Measurements from ENCODE around the gene IPO13.

IPO13 gene

DNA sequence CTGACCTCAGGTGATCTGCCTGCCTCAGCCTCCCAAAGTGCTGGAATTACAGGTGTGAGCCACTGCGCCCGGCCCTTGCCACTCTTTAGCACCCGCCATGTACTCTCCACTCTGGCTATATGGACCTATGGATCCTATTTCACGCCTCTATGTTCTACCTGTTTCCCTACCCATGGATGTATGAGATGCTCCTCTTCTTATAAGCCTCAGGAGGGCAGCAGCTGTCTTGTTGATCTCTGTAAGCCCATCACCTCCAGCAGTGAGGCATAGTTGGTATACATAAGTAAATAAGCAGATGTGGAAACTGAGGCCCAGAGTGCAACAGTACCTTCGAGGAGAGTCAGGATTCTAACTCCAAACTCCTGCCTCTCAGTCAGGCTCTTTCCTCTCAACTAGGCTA, 37.9 kb upstream of the IPO13 start:
- peaks cover 8% of the 10 kb centered on the region for H3K4me1 ChIP-seq (ENCODE audit: low read depth, poor library complexity, severe bottlenecking)
- no peaks in the 10 kb centered on the region for H3K36me3 ChIP-seq (ENCODE audit: insufficient read depth)
- H4K20me1 ChIP-seq (ENCODE audit: insufficient read depth): no peaks in the 10 kb centered on the region
- H3K27me3 ChIP-seq (ENCODE audit: insufficient read depth, low read depth): no peaks in the 10 kb centered on the region
- H3K9ac ChIP-seq: no peak overlapping the region
- no peaks in the 10 kb centered on the region for H3K79me2 ChIP-seq (ENCODE audit: insufficient read depth, low read depth)
- no peak overlapping the region for H3K27ac ChIP-seq
- H3K4me2 ChIP-seq: no peak overlapping the region
- no peak overlapping the region for H2AFZ ChIP-seq (ENCODE audit: low read depth)
- no peak overlapping the region for H3K4me3 ChIP-seq (IDR thresholded peaks at IDR 0.05; ENCODE audit: insufficient read depth, low read depth, low read length)
- TF ChIP-seq, protein P1, sequence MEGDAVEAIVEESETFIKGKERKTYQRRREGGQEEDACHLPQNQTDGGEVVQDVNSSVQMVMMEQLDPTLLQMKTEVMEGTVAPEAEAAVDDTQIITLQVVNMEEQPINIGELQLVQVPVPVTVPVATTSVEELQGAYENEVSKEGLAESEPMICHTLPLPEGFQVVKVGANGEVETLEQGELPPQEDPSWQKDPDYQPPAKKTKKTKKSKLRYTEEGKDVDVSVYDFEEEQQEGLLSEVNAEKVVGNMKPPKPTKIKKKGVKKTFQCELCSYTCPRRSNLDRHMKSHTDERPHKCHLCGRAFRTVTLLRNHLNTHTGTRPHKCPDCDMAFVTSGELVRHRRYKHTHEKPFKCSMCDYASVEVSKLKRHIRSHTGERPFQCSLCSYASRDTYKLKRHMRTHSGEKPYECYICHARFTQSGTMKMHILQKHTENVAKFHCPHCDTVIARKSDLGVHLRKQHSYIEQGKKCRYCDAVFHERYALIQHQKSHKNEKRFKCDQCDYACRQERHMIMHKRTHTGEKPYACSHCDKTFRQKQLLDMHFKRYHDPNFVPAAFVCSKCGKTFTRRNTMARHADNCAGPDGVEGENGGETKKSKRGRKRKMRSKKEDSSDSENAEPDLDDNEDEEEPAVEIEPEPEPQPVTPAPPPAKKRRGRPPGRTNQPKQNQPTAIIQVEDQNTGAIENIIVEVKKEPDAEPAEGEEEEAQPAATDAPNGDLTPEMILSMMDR (conservative IDR thresholded peaks at IDR 0.05; ENCODE audit: low read depth, low read length): no peak

DNA sequence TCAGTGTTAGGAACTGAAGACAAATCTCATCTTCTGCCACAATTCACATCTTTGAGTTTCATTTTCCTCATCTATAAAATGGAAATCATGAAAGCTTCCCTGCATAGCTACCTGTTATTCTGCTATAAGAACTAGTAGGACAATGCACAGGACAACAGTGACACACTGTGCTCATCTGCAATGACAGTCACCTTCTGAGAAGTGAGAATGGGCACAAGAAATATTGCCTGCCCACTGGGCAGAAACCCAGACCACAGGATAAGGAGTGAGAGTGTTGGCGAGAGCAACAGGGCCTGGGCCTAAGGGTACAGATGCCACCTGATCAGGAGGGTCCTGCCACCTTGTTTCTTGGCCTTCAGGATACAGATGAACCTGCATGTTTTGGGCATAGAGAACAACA, 36.4 kb upstream of the IPO13 start:
- Histone ChIP-seq H2AFZ (ENCODE audit: low read depth) (no peak overlapping the region), H3K4me3 (IDR thresholded peaks at IDR 0.05; ENCODE audit: insufficient read depth, low read depth, low read length) (no peak overlapping the region), H3K27me3 (ENCODE audit: insufficient read depth, low read depth) (no peaks in the 10 kb centered on the region), H3K79me2 (ENCODE audit: insufficient read depth, low read depth) (no peaks in the 10 kb centered on the region), H4K20me1 (ENCODE audit: insufficient read depth) (no peaks in the 10 kb centered on the region), H3K4me1 (ENCODE audit: low read depth, poor library complexity, severe bottlenecking) (peaks cover 8% of the 10 kb centered on the region), H3K9ac (no peak overlapping the region), H3K36me3 (ENCODE audit: insufficient read depth) (no peaks in the 10 kb centered on the region), H3K27ac (no peak overlapping the region), H3K4me2 (no peak overlapping the region)
- TF ChIP-seq, protein P1 (conservative IDR thresholded peaks at IDR 0.05; ENCODE audit: low read depth, low read length): no peak

DNA sequence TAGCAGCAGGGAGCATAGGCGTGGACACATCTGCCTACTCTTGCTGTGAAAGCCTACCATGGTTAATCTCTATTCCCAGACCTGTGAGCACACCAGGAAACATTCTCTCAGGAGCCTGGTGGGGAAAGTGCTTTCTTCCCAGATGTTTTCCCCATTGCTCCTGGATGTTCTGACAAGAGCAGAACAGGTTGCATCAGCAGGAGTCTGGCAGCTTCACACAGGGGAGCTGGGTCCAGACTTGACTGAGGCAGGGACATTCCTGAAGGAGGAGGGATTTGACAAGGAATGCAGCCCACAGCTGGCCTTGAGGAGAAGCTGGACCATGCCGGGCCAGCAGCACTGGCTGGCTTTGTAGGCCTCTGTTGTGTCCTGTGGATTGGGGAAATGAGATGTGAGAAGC, 34.1 kb upstream of the IPO13 start:
- no peak overlapping the region for H3K27ac ChIP-seq
- no peaks in the 10 kb centered on the region for H3K36me3 ChIP-seq (ENCODE audit: insufficient read depth)
- TF ChIP-seq, protein P1 (conservative IDR thresholded peaks at IDR 0.05; ENCODE audit: low read depth, low read length): no peak
- no peaks in the 10 kb centered on the region for H4K20me1 ChIP-seq (ENCODE audit: insufficient read depth)
- H3K4me3 ChIP-seq (IDR thresholded peaks at IDR 0.05; ENCODE audit: insufficient read depth, low read depth, low read length): no peak overlapping the region
- no peaks in the 10 kb centered on the region for H3K27me3 ChIP-seq (ENCODE audit: insufficient read depth, low read depth)
- H3K79me2 ChIP-seq (ENCODE audit: insufficient read depth, low read depth): no peaks in the 10 kb centered on the region
- peaks cover 8% of the 10 kb centered on the region for H3K4me1 ChIP-seq (ENCODE audit: low read depth, poor library complexity, severe bottlenecking)
- no peak overlapping the region for H2AFZ ChIP-seq (ENCODE audit: low read depth)
- no peak overlapping the region for H3K9ac ChIP-seq
- H3K4me2 ChIP-seq: no peak overlapping the region

DNA sequence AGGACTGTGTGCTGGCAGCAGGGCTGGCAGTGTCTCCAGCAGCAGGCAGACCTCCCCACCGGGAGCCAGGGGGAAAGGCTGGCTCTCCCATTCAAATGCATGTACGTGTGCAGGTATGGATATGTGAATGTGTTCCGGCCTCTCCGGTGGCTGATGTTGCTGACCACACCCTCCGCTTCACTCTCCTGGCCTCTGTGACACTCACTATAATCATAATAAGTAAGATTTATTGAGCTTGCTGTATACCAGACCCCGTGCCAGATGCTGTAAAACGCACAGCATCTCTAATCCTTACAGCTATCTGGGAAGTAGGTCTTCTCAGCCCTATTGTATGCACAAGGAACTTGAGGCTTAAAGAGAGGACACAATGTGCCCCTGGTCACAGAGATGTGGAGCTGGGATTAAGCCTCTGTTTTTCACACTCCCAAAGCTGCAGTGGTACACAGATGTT, 33.7 kb upstream of the IPO13 start:
- Histone ChIP-seq H3K27ac (no peak overlapping the region), H3K4me1 (ENCODE audit: low read depth, poor library complexity, severe bottlenecking) (peaks cover 8% of the 10 kb centered on the region), H3K79me2 (ENCODE audit: insufficient read depth, low read depth) (no peaks in the 10 kb centered on the region), H3K9ac (no peak overlapping the region), H2AFZ (ENCODE audit: low read depth) (no peak overlapping the region), H4K20me1 (ENCODE audit: insufficient read depth) (no peaks in the 10 kb centered on the region), H3K4me3 (IDR thresholded peaks at IDR 0.05; ENCODE audit: insufficient read depth, low read depth, low read length) (no peak overlapping the region), H3K27me3 (ENCODE audit: insufficient read depth, low read depth) (no peaks in the 10 kb centered on the region), H3K4me2 (no peak overlapping the region), H3K36me3 (ENCODE audit: insufficient read depth) (no peaks in the 10 kb centered on the region)
- TF ChIP-seq, protein P1 (conservative IDR thresholded peaks at IDR 0.05; ENCODE audit: low read depth, low read length): no peak

Measured in KMS-11 (cell line).